ENCODE results near the gene ARFIP1.

Gene ARFIP1

GRCh38 chr4:152785639-152786615 lies 6.2 kb downstream of the ARFIP1 start:
- Histone ChIP-seq H3K4me3 (ENCODE audit: low read length in 2 of 2) (no peak overlapping the region), H3K27me3 (ENCODE audit: control insufficient read depth in 2 of 2, insufficient read depth in 2 of 2, low read length in 2 of 2) (no peaks in the 10 kb centered on the region), H3K27ac (ENCODE audit: low read depth in 2 of 2, low read length in 2 of 2) (peak overlapping the region in 1 of 2 donors; percentile 5), H3K4me1 (ENCODE audit: control insufficient read depth in 2 of 2, insufficient read depth in 2 of 2, low read length in 2 of 2) (peaks cover 20 to 23% of the 10 kb centered on the region in 2 donors), H3K36me3 (ENCODE audit: control insufficient read depth in 2 of 2, insufficient read depth in 2 of 2, low read length in 2 of 2) (no peaks in the 10 kb centered on the region), H3K9me3 (ENCODE audit: control insufficient read depth in 2 of 2, low read length in 2 of 2) (no peaks in the 10 kb centered on the region), H3K9ac (ENCODE audit: low read depth in 1 of 2, low read length in 2 of 2) (no peak overlapping the region)

GRCh38 chr4:152786627-152787026 lies 6.9 kb downstream of the ARFIP1 start:
- no peaks in the 10 kb centered on the region for H3K36me3 ChIP-seq (ENCODE audit: control insufficient read depth in 2 of 2, insufficient read depth in 2 of 2, low read length in 2 of 2)
- H3K27ac ChIP-seq (ENCODE audit: low read depth in 2 of 2, low read length in 2 of 2), result no peak overlapping the region
- peaks cover 17 to 23% of the 10 kb centered on the region in 2 donors for H3K4me1 ChIP-seq (ENCODE audit: control insufficient read depth in 2 of 2, insufficient read depth in 2 of 2, low read length in 2 of 2)

GRCh38 chr4:152795891-152796290 lies 16.1 kb downstream of the ARFIP1 start:
- Histone ChIP-seq H3K9me3 (ENCODE audit: control insufficient read depth in 2 of 2, low read length in 2 of 2) (no peaks in the 10 kb centered on the region), H3K27me3 (ENCODE audit: control insufficient read depth in 2 of 2, insufficient read depth in 2 of 2, low read length in 2 of 2) (no peaks in the 10 kb centered on the region), H3K4me1 (ENCODE audit: control insufficient read depth in 2 of 2, insufficient read depth in 2 of 2, low read length in 2 of 2) (no peaks in the 10 kb centered on the region), H3K27ac (ENCODE audit: low read depth in 2 of 2, low read length in 2 of 2) (no peak overlapping the region), H3K36me3 (ENCODE audit: control insufficient read depth in 2 of 2, insufficient read depth in 2 of 2, low read length in 2 of 2) (no peaks in the 10 kb centered on the region), H3K4me3 (ENCODE audit: low read length in 2 of 2) (no peak overlapping the region), H3K9ac (ENCODE audit: low read depth in 1 of 2, low read length in 2 of 2) (no peak overlapping the region)

More at GRCh38 chr4:152786627-152787026, 6.9 kb downstream of the ARFIP1 start:
- Histone ChIP-seq H3K4me3 (ENCODE audit: low read length in 2 of 2) (no peak overlapping the region), H3K9me3 (ENCODE audit: control insufficient read depth in 2 of 2, low read length in 2 of 2) (no peaks in the 10 kb centered on the region), H3K9ac (ENCODE audit: low read depth in 1 of 2, low read length in 2 of 2) (no peak overlapping the region), H3K27me3 (ENCODE audit: control insufficient read depth in 2 of 2, insufficient read depth in 2 of 2, low read length in 2 of 2) (no peaks in the 10 kb centered on the region)

GRCh38 chr4:152803541-152803940 lies 23.8 kb downstream of the ARFIP1 start:
- H3K36me3 ChIP-seq (ENCODE audit: control insufficient read depth in 2 of 2, insufficient read depth in 2 of 2, low read length in 2 of 2), result no peaks in the 10 kb centered on the region
- peaks cover 0 to 5% of the 10 kb centered on the region in 2 donors for H3K4me1 ChIP-seq (ENCODE audit: control insufficient read depth in 2 of 2, insufficient read depth in 2 of 2, low read length in 2 of 2)
- H3K9ac ChIP-seq (ENCODE audit: low read depth in 1 of 2, low read length in 2 of 2), result no peak overlapping the region
- no peak overlapping the region for H3K4me3 ChIP-seq (ENCODE audit: low read length in 2 of 2)
- no peaks in the 10 kb centered on the region for H3K27me3 ChIP-seq (ENCODE audit: control insufficient read depth in 2 of 2, insufficient read depth in 2 of 2, low read length in 2 of 2)
- H3K27ac ChIP-seq (ENCODE audit: low read depth in 2 of 2, low read length in 2 of 2), result no peak overlapping the region
- H3K9me3 ChIP-seq (ENCODE audit: control insufficient read depth in 2 of 2, low read length in 2 of 2), result no peaks in the 10 kb centered on the region

GRCh38 chr4:152805071-152805650 lies 25.4 kb downstream of the ARFIP1 start:
- H3K9me3 ChIP-seq (ENCODE audit: control insufficient read depth in 2 of 2, low read length in 2 of 2), result no peaks in the 10 kb centered on the region
- H3K27ac ChIP-seq (ENCODE audit: low read depth in 2 of 2, low read length in 2 of 2), result no peak overlapping the region
- no peaks in the 10 kb centered on the region for H3K36me3 ChIP-seq (ENCODE audit: control insufficient read depth in 2 of 2, insufficient read depth in 2 of 2, low read length in 2 of 2)
- H3K27me3 ChIP-seq (ENCODE audit: control insufficient read depth in 2 of 2, insufficient read depth in 2 of 2, low read length in 2 of 2), result no peaks in the 10 kb centered on the region
- H3K4me3 ChIP-seq (ENCODE audit: low read length in 2 of 2), result no peak overlapping the region
- H3K9ac ChIP-seq (ENCODE audit: low read depth in 1 of 2, low read length in 2 of 2), result no peak overlapping the region
- peaks cover 0 to 5% of the 10 kb centered on the region in 2 donors for H3K4me1 ChIP-seq (ENCODE audit: control insufficient read depth in 2 of 2, insufficient read depth in 2 of 2, low read length in 2 of 2)

- Histone ChIP-seq H3K9ac (ENCODE audit: low read depth in 1 of 2, low read length in 2 of 2) (no peak overlapping the region), H3K4me1 (ENCODE audit: control insufficient read depth in 2 of 2, insufficient read depth in 2 of 2, low read length in 2 of 2) (peaks cover 0 to 5% of the 10 kb centered on the region in 2 donors), H3K27ac (ENCODE audit: low read depth in 2 of 2, low read length in 2 of 2) (no peak overlapping the region), H3K9me3 (ENCODE audit: control insufficient read depth in 2 of 2, low read length in 2 of 2) (no peaks in the 10 kb centered on the region), H3K27me3 (ENCODE audit: control insufficient read depth in 2 of 2, insufficient read depth in 2 of 2, low read length in 2 of 2) (no peaks in the 10 kb centered on the region), H3K4me3 (ENCODE audit: low read length in 2 of 2) (no peak overlapping the region), H3K36me3 (ENCODE audit: control insufficient read depth in 2 of 2, insufficient read depth in 2 of 2, low read length in 2 of 2) (no peaks in the 10 kb centered on the region)
Observed at GRCh38 chr4:152805818-152806217, 26.1 kb downstream of the ARFIP1 start.

- H3K27me3 ChIP-seq (ENCODE audit: control insufficient read depth in 2 of 2, insufficient read depth in 2 of 2, low read length in 2 of 2), result no peaks in the 10 kb centered on the region
- H3K4me1 ChIP-seq (ENCODE audit: control insufficient read depth in 2 of 2, insufficient read depth in 2 of 2, low read length in 2 of 2), result peaks cover 0 to 5% of the 10 kb centered on the region in 2 donors
- no peaks in the 10 kb centered on the region for H3K36me3 ChIP-seq (ENCODE audit: control insufficient read depth in 2 of 2, insufficient read depth in 2 of 2, low read length in 2 of 2)
- H3K4me3 ChIP-seq (ENCODE audit: low read length in 2 of 2), result no peak overlapping the region
- no peaks in the 10 kb centered on the region for H3K9me3 ChIP-seq (ENCODE audit: control insufficient read depth in 2 of 2, low read length in 2 of 2)
- no peak overlapping the region for H3K27ac ChIP-seq (ENCODE audit: low read depth in 2 of 2, low read length in 2 of 2)
- no peak overlapping the region for H3K9ac ChIP-seq (ENCODE audit: low read depth in 1 of 2, low read length in 2 of 2)
Observed at GRCh38 chr4:152806501-152807125, 26.9 kb downstream of the ARFIP1 start.

- H3K27me3 ChIP-seq (ENCODE audit: control insufficient read depth in 2 of 2, insufficient read depth in 2 of 2, low read length in 2 of 2), result no peaks in the 10 kb centered on the region
- H3K4me3 ChIP-seq (ENCODE audit: low read length in 2 of 2), result no peak overlapping the region
- H3K27ac ChIP-seq (ENCODE audit: low read depth in 2 of 2, low read length in 2 of 2), result no peak overlapping the region
- H3K9ac ChIP-seq (ENCODE audit: low read depth in 1 of 2, low read length in 2 of 2), result no peak overlapping the region
- peaks cover 0 to 5% of the 10 kb centered on the region in 2 donors for H3K4me1 ChIP-seq (ENCODE audit: control insufficient read depth in 2 of 2, insufficient read depth in 2 of 2, low read length in 2 of 2)
- no peaks in the 10 kb centered on the region for H3K36me3 ChIP-seq (ENCODE audit: control insufficient read depth in 2 of 2, insufficient read depth in 2 of 2, low read length in 2 of 2)
- H3K9me3 ChIP-seq (ENCODE audit: control insufficient read depth in 2 of 2, low read length in 2 of 2), result no peaks in the 10 kb centered on the region
Observed at GRCh38 chr4:152807294-152807829, 27.6 kb downstream of the ARFIP1 start.

- Histone ChIP-seq H3K27me3 (ENCODE audit: control insufficient read depth in 2 of 2, insufficient read depth in 2 of 2, low read length in 2 of 2) (no peaks in the 10 kb centered on the region), H3K27ac (ENCODE audit: low read depth in 2 of 2, low read length in 2 of 2) (no peak overlapping the region), H3K4me3 (ENCODE audit: low read length in 2 of 2) (no peak overlapping the region), H3K9me3 (ENCODE audit: control insufficient read depth in 2 of 2, low read length in 2 of 2) (no peaks in the 10 kb centered on the region), H3K9ac (ENCODE audit: low read depth in 1 of 2, low read length in 2 of 2) (no peak overlapping the region), H3K4me1 (ENCODE audit: control insufficient read depth in 2 of 2, insufficient read depth in 2 of 2, low read length in 2 of 2) (peaks cover 0 to 5% of the 10 kb centered on the region in 2 donors), H3K36me3 (ENCODE audit: control insufficient read depth in 2 of 2, insufficient read depth in 2 of 2, low read length in 2 of 2) (no peaks in the 10 kb centered on the region)
Observed at GRCh38 chr4:152808670-152809069, 28.9 kb downstream of the ARFIP1 start.
